ENCODE results near the gene TULP4. TPM values are rescaled to one million over a fixed set of nuclear protein-coding genes. Genes with fewer than 3 reads are reported as not detected.

The TULP4 gene
- total and polyA plus RNA-seq, 7 donors, result 2.4 to 142 (median 98.7) TPM

DNA sequence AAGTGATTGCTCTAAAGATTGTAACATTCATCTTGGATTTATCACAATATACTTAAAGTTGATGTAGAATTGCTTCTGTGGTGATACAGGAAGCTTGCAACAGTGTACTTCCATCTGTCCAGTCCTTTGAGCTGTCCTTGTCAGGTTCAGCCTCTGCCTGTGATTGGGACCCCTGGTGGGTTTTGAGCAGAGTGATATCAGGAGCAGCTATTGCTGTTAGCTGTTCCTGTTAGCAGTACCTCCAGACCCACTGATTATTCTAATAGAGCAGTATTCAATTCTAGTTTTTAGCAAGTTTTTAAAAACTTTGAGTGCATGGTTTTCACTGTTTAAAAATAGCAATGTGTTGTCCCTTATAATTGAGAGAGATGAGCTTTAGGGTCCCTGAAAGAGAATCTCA, 48.8 kb downstream of the TULP4 start:
- peaks cover 0 to 8% (median 4%) of the 10 kb centered on the region in 4 donors for H3K4me1 ChIP-seq
- no peak for TF ChIP-seq CTCF (IDR thresholded peaks at IDR 0.05)
- intact Hi-C loops (cut with DNase I), result no loop called here
- no peaks in the 10 kb centered on the region for H3K36me3 ChIP-seq
- H3K27ac ChIP-seq, result no peak overlapping the region
- no peaks in the 10 kb centered on the region for H3K9me3 ChIP-seq
- DNase-seq, result no peak
- no peaks in the 10 kb centered on the region for H3K27me3 ChIP-seq
- H3K4me3 ChIP-seq, result no peak overlapping the region

DNA sequence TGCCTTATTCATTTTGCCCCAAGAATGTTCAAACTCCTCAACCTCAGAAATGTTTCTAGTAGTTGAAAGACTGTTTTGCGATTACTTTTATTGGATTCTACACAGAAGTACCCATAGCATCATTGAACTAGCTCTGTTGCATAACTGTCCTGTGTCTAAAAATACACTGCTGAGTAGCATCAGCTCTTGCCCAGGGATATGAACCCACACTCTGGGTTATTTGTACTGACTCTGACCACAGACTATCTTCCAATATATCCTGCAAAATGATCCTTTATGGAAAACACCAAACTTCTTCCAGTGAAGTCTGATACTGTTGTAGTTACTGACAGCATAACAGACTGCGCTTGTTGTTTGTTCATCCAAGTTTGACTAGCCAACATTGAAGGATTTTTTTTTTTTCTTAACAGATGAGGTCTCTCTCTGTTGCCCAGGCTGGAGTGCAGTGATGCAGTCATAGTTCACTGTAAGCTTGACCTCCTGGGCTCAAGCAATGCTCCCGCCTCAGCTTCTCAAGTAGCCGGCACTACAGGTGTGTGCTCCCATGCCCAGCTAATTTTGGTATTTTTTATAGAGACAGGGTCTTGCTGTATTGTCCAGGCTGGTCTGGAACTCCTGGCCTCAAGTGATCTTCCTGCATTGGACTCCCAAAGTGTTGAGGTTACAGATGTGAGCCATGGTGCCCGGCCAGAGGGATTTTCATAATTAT, 49.9 kb downstream of the TULP4 start:
- H3K9me3 ChIP-seq, result no peaks in the 10 kb centered on the region
- H3K27me3 ChIP-seq, result no peaks in the 10 kb centered on the region
- TF ChIP-seq CTCF (IDR thresholded peaks at IDR 0.05) (no peak), POLR2AphosphoS5 (IDR thresholded peaks at IDR 0.05) (no peak), EP300 (IDR thresholded peaks at IDR 0.05) (no peak), POLR2A (IDR thresholded peaks at IDR 0.05) (no peak)
- DNase-seq, result no peak
- no peak overlapping the region for H3K27ac ChIP-seq
- 92 to 93% methylated on average over 5 of the region's 5 CpGs for WGBS, 2 donors
- H3K4me3 ChIP-seq, result no peak overlapping the region
- H3K4me1 ChIP-seq, result peaks cover 0 to 8% (median 4%) of the 10 kb centered on the region in 4 donors
- H3K36me3 ChIP-seq, result no peaks in the 10 kb centered on the region
- intact Hi-C loops (cut with DNase I), result no loop called here

- DNase-seq, result no peak
- TF ChIP-seq CTCF (IDR thresholded peaks at IDR 0.05) (no peak), POLR2AphosphoS5 (IDR thresholded peaks at IDR 0.05) (no peak), POLR2A (IDR thresholded peaks at IDR 0.05) (no peak)
- peaks cover 0 to 8% (median 4%) of the 10 kb centered on the region in 4 donors for H3K4me1 ChIP-seq
- no peaks in the 10 kb centered on the region for H3K36me3 ChIP-seq
- H3K27ac ChIP-seq, result no peak overlapping the region
- no peaks in the 10 kb centered on the region for H3K9me3 ChIP-seq
- intact Hi-C loops (cut with DNase I), result no loop called here
- no peak overlapping the region for H3K4me3 ChIP-seq
- 89 to 97% methylated on average over 6 of the region's 6 CpGs for WGBS, 2 donors
- H3K27me3 ChIP-seq, result no peaks in the 10 kb centered on the region
Measured at GRCh38 chr6:158366363-158366762, 54.1 kb downstream of the TULP4 start.

- intact Hi-C loops (cut with DNase I), result no loop called here
- no peak for TF ChIP-seq CTCF (IDR thresholded peaks at IDR 0.05)
- TF ChIP-seq EP300 (IDR thresholded peaks at IDR 0.05), result no peak
- no peak for TF ChIP-seq POLR2A (IDR thresholded peaks at IDR 0.05)
- TF ChIP-seq POLR2AphosphoS5 (IDR thresholded peaks at IDR 0.05), result no peak
- Histone ChIP-seq H3K27me3 (no peaks in the 10 kb centered on the region), H3K4me3 (no peak overlapping the region), H3K36me3 (no peaks in the 10 kb centered on the region), H3K4me1 (no peaks in the 10 kb centered on the region), H3K27ac (no peak overlapping the region), H3K9me3 (no peaks in the 10 kb centered on the region)
- 83 to 95% methylated on average over 6 of the region's 6 CpGs for WGBS, 2 donors
- no peak for DNase-seq
Measured at GRCh38 chr6:158367816-158368215, 55.6 kb downstream of the TULP4 start.

DNA sequence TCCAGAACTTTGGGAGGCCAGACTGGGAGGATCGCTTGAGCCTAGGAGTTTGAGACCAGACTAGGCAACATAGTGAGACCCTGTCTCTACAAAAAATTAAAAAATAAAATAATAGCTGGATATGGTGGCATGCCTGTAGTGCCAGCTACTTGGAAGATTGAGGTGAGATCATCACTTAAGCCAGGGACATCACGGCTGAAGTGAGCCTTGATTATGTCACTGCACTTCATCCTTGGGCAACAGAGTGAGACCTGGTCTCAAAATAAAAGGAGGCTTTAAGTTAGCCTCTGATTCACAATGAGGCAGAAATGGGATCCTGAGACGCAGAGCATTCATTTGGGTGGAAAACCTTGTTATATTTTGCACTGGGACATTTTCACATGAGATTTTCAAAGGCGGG, 57.0 kb downstream of the TULP4 start:
- no peak overlapping the region for H3K4me3 ChIP-seq
- no peaks in the 10 kb centered on the region for H3K4me1 ChIP-seq
- H3K9me3 ChIP-seq, result no peaks in the 10 kb centered on the region
- no peak for DNase-seq
- H3K27me3 ChIP-seq, result no peaks in the 10 kb centered on the region
- WGBS, 2 donors, result 92 to 97% methylated on average over 4 of the region's 4 CpGs
- intact Hi-C loops (cut with DNase I), result no loop called here
- TF ChIP-seq EP300 (IDR thresholded peaks at IDR 0.05) (no peak), CTCF (IDR thresholded peaks at IDR 0.05) (no peak), POLR2A (IDR thresholded peaks at IDR 0.05) (no peak), POLR2AphosphoS5 (IDR thresholded peaks at IDR 0.05) (no peak)
- no peaks in the 10 kb centered on the region for H3K36me3 ChIP-seq
- no peak overlapping the region for H3K27ac ChIP-seq

Measured in sigmoid colon (tissue), 7 donors.